Cardiac fibroblast (primary cell): Measurements from ENCODE around the gene CHM.
"Not testable (repeated sequence)": the region's sequence is repeated elsewhere in the genome, so short reads cannot be mapped to it uniquely, and the experiment has no call there.

Experiments used
- DNase-seq, 2 donors: peaks; one replicate each; pipeline versions ENCODE4 v3.0.0 to v3.0.0-alpha.2; 2010; ENCODE audit warnings: low read depth in 2 of 2
- H3K4me3 ChIP-seq, 2 donors: replicated peaks in 1 of 2; 1 replicate in 1 of 2; 2 replicates in 1 of 2; pipeline ENCODE4 v1.5.1; 2011; ENCODE audit warnings: low read depth in 2 of 2, low read length in 2 of 2, mild to moderate bottlenecking in 2 of 2, moderate library complexity in 1 of 2
- TF ChIP-seq, protein P1 (sequence below): IDR thresholded peaks from one replicate; pipeline ENCODE4 v1.5.1; 2011; ENCODE audit warnings: low read depth, mild to moderate bottlenecking, low read length, inconsistent platforms

Gene CHM

GRCh38 chrX:85930099-85930498 is 117.3 kb downstream of the CHM start:
- no peak for DNase-seq
- no peak overlapping the region for H3K4me3 ChIP-seq
- TF ChIP-seq, protein P1, sequence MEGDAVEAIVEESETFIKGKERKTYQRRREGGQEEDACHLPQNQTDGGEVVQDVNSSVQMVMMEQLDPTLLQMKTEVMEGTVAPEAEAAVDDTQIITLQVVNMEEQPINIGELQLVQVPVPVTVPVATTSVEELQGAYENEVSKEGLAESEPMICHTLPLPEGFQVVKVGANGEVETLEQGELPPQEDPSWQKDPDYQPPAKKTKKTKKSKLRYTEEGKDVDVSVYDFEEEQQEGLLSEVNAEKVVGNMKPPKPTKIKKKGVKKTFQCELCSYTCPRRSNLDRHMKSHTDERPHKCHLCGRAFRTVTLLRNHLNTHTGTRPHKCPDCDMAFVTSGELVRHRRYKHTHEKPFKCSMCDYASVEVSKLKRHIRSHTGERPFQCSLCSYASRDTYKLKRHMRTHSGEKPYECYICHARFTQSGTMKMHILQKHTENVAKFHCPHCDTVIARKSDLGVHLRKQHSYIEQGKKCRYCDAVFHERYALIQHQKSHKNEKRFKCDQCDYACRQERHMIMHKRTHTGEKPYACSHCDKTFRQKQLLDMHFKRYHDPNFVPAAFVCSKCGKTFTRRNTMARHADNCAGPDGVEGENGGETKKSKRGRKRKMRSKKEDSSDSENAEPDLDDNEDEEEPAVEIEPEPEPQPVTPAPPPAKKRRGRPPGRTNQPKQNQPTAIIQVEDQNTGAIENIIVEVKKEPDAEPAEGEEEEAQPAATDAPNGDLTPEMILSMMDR, result no peak

DNA sequence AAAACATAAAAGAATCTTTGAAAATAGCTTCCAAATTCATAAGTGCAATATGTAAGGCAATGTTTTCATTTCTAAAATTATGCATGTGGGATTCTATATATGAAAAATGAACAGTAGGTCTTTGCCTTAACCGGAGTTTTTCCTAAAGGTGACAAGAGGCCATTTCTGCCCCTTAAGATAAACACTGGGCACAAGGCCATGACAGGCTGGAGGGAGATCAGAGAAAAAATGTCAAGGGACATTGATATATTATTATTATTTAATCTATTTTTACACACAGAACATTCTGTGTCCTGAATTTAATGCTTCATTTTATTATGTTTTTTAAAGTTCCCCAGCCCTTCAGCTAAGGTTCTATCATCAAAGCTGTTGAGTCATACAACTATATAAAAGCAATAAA is 118.8 kb downstream of the CHM start:
- DNase-seq, result no peak
- TF ChIP-seq, protein P1, result no peak
- no peak overlapping the region for H3K4me3 ChIP-seq

- no peak for DNase-seq
- TF ChIP-seq, protein P1, result no peak
- H3K4me3 ChIP-seq, result no peak overlapping the region
Measured at GRCh38 chrX:85927740-85928139, 119.6 kb downstream of the CHM start.

DNA sequence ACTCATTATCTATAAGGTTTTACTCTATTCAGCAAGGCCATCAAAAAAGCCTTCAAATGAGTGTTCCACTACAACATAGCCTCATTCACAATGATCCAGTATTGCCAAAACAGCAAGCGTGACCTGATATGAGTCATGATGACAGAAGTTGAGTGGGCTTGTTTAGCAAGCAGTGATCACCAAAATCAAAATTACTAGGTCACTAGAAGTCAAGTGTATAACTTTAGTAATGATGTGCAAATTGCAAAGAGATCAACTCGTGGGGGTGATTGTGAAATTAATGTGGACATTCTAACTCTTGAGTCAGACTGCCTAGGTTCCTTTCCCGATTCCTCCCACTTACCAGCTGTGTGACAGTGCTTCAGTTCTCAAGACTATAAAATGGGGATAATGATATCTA is 124.5 kb downstream of the CHM start:
- DNase-seq, result peak; percentile 31 to 71
- TF ChIP-seq, protein P1, result no peak

GRCh38 chrX:85916656-85917280 is 130.6 kb downstream of the CHM start:
- not testable (repeated sequence) for DNase-seq, H3K4me3 ChIP-seq

More for the DNA sequence above, 124.5 kb downstream of the CHM start:
- H3K4me3 ChIP-seq, result no peak overlapping the region

GRCh38 chrX:85914431-85914830 is 132.9 kb downstream of the CHM start:
- H3K4me3 ChIP-seq, result no peak overlapping the region
- TF ChIP-seq, protein P1, result no peak
- DNase-seq, result no peak

DNA sequence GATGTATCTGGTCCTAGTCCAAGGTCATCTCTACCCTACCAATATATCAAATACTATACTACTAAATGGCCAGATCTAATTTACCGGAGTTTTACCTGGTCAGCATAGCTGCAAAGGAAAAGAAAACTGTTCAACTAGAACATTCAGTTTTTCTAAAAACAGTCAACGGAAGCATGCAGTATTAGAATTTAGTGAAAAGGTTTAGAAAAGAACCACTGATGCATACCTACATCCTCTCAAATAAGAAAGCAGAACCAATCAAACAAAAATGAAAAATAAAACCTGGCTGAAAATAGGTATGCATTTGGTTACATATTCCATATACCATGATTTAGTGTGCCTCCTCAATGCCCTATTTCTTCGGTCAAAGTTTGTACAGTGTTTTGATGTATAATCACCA is 140.0 kb downstream of the CHM start:
- TF ChIP-seq, protein P1, result no peak
- DNase-seq, result no peak
- no peak overlapping the region for H3K4me3 ChIP-seq
